GM11168 (cell line): ENCODE data around the gene PRRT2.

Source experiments
- in situ Hi-C: fragments of 300-500 bp; cut with MboI; formaldehyde crosslinking; loops from one replicate; pipeline ENCODE4 v1.12.0; 2022; ENCODE audit warnings: low sequenced_read_pairs; ENCODE audit not compliant: unreplicated experiment

The PRRT2 gene

GRCh38 chr16:29809850-29810698 is 1.9 kb upstream of the PRRT2 start:
- in situ Hi-C loops = no loop called here

GRCh38 chr16:29810699-29811169 is 1.3 kb upstream of the PRRT2 start:
- in situ Hi-C loops = no loop called here

- in situ Hi-C loops = no loop called here
Observed at GRCh38 chr16:29811170-29811895, 660 bp upstream of the PRRT2 start.

- in situ Hi-C loops = no loop called here
Observed at GRCh38 chr16:29812754-29813643, 1.0 kb downstream of the PRRT2 start.

GRCh38 chr16:29813644-29814562 is 1.9 kb downstream of the PRRT2 start:
- in situ Hi-C loops = no loop called here

- in situ Hi-C loops = no loop called here
Observed at GRCh38 chr16:29814592-29814991, 2.6 kb downstream of the PRRT2 start.

- in situ Hi-C loops = no loop called here
Observed at GRCh38 chr16:29815032-29815721, 3.2 kb downstream of the PRRT2 start.

GRCh38 chr16:29815793-29816693 is 4.0 kb downstream of the PRRT2 start, which contains the start of gene PAGR1:
PAGR1 (plus strand) TSS chr16:29816152; CDS start chr16:29816526, 374 bp downstream.
- in situ Hi-C loops = no loop called here

- in situ Hi-C loops = no loop called here
Observed at GRCh38 chr16:29816694-29817441, 4.9 kb downstream of the PRRT2 start.

- in situ Hi-C loops = no loop called here
Observed at GRCh38 chr16:29818082-29818481, 6.1 kb downstream of the PRRT2 start.

- in situ Hi-C loops = no loop called here
Observed at GRCh38 chr16:29819506-29819905, 7.5 kb downstream of the PRRT2 start.

GRCh38 chr16:29820271-29820701 is 8.3 kb downstream of the PRRT2 start, which contains the start of gene MVP:
MVP (plus strand) TSS chr16:29820462; CDS start chr16:29830550, 10,088 bp downstream.
- in situ Hi-C loops = no loop called here

GRCh38 chr16:29820730-29821642 is 9.0 kb downstream of the PRRT2 start:
- in situ Hi-C loops = no loop called here

- in situ Hi-C loops = no loop called here
Observed at GRCh38 chr16:29821643-29822115, 9.7 kb downstream of the PRRT2 start.

- in situ Hi-C loops = no loop called here
Observed at GRCh38 chr16:29824589-29825144, 12.7 kb downstream of the PRRT2 start.
